ENCODE results near the gene CD27. TPM values are rescaled to one million over a fixed set of nuclear protein-coding genes. Genes with fewer than 3 reads are reported as not detected.

CD27 gene
- total and polyA plus RNA-seq, 2 of the 13 experiments (the other 11 are each of a cell fraction or from before 2014, with no cell fraction given) = 0.12 TPM; not detected in 1

DNA sequence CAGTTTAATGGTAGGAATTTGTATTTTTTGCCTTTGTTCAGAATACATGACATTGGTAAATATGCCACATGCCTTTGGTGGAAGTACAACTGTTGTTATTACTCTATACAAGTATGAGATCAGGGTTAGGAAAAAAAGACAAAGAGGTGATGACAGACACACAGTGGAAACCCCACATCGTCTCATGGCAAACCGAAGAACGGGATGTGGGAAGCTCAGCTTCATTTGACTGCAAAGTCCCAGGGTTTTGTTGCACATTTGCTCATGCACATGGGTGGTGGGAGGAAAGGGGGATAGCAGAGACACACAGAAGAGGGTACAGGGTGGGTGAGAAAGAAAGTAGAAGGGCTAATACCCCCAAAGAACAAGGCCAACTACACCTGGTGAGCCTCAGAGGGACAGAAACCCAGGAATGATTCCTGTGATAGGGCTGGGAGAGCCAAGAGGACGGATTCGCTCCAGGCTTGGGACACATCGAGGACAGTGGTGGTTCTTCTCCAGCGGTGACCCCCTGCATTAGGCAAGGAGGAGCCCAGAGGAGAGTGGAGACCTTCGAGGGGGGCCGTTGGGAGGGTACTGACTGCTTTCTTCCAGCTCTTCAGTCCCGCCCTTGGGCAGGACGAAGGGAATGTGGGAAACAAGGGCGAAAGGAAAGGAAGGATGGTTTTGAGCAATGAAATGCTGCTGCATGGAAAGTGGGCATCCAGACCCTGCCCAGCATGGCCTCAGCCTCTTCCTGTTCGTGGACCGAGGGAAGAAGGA lies 17.7 kb downstream of the CD27 start (continued):
- TF ChIP-seq ZNF101 (CRISPR knock-in tag; IDR thresholded peaks at IDR 0.05; ENCODE audit: borderline replicate concordance, low read depth) (no peak), HNRNPUL1 (IDR thresholded peaks at IDR 0.05; ENCODE audit: low read depth, low read length) (no peak), MTA3 (CRISPR knock-in tag; IDR thresholded peaks at IDR 0.05) (no peak)

DNA sequence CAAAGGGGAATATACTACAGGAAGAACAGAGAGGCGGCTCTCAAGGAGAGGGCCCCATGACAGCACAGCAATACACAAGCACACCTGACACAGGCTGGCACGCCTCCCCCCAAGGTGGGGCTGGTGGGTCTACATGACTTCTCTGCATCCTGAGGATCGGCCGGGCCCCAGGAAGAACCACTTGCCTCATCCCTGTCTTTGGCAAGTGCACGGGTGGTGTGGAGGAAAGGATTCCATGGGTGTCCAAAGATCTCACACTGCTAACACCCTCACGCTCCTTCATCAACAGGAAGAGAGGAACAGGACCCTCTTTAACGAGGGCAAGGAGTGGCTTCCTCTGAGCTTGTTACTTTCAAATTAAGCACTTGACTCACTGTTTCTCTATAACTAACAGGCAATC lies 18.5 kb downstream of the CD27 start:
- in situ Hi-C loops (cut with HindIII; ENCODE audit: extremely low pct_ligation_motif_present, low pct_unique_long_range_greater_than_20kb) = loop anchor here (5.0 to 25.0 kb wide), 2 partner anchors 41 to 401 kb away; no protein-coding TSS in a partner anchor
- no TSS peak for BruUV-seq (replicated peaks)
- H3K27me3 ChIP-seq (ENCODE audit: control insufficient read depth in 1 of 2, insufficient read depth in 2 of 2, low read length in 2 of 2) = no peaks in the 10 kb centered on the region
- TF ChIP-seq BHLHE40 (IDR thresholded peaks at IDR 0.05; ENCODE audit: low read length) = no peak
- no peak for TF ChIP-seq SATB2 (CRISPR knock-in tag; IDR thresholded peaks at IDR 0.05)
- no peak for TF ChIP-seq ZNF282 (IDR thresholded peaks at IDR 0.05; ENCODE audit: partially characterized antibody)
- TF ChIP-seq ZNF292 (CRISPR knock-in tag; IDR thresholded peaks at IDR 0.05; ENCODE audit: borderline replicate concordance, low read depth) = no peak
- no peak for TF ChIP-seq BRCA1 (CRISPR knock-in tag; IDR thresholded peaks at IDR 0.05)
- no peak for TF ChIP-seq ZNF773 (CRISPR knock-in tag; IDR thresholded peaks at IDR 0.05; ENCODE audit: borderline replicate concordance)
- no peak for TF ChIP-seq CREB1 (IDR thresholded peaks at IDR 0.05)
- TF ChIP-seq CREB1 (CRISPR knock-in tag; IDR thresholded peaks at IDR 0.05) = no peak
- no peak for TF ChIP-seq ZNF451 (CRISPR knock-in tag; IDR thresholded peaks at IDR 0.05)
- no peak for TF ChIP-seq ZIK1 (CRISPR knock-in tag; IDR thresholded peaks at IDR 0.05; ENCODE audit: borderline replicate concordance, low read depth)
- TF ChIP-seq, protein P1, sequence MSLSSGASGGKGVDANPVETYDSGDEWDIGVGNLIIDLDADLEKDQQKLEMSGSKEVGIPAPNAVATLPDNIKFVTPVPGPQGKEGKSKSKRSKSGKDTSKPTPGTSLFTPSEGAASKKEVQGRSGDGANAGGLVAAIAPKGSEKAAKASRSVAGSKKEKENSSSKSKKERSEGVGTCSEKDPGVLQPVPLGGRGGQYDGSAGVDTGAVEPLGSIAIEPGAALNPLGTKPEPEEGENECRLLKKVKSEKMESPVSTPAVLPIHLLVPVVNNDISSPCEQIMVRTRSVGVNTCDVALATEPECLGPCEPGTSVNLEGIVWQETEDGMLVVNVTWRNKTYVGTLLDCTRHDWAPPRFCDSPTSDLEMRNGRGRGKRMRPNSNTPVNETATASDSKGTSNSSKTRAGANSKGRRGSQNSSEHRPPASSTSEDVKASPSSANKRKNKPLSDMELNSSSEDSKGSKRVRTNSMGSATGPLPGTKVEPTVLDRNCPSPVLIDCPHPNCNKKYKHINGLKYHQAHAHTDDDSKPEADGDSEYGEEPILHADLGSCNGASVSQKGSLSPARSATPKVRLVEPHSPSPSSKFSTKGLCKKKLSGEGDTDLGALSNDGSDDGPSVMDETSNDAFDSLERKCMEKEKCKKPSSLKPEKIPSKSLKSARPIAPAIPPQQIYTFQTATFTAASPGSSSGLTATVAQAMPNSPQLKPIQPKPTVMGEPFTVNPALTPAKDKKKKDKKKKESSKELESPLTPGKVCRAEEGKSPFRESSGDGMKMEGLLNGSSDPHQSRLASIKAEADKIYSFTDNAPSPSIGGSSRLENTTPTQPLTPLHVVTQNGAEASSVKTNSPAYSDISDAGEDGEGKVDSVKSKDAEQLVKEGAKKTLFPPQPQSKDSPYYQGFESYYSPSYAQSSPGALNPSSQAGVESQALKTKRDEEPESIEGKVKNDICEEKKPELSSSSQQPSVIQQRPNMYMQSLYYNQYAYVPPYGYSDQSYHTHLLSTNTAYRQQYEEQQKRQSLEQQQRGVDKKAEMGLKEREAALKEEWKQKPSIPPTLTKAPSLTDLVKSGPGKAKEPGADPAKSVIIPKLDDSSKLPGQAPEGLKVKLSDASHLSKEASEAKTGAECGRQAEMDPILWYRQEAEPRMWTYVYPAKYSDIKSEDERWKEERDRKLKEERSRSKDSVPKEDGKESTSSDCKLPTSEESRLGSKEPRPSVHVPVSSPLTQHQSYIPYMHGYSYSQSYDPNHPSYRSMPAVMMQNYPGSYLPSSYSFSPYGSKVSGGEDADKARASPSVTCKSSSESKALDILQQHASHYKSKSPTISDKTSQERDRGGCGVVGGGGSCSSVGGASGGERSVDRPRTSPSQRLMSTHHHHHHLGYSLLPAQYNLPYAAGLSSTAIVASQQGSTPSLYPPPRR (CRISPR knock-in tag; IDR thresholded peaks at IDR 0.05; ENCODE audit: borderline replicate concordance) = no peak
- no peak for TF ChIP-seq NRL (CRISPR knock-in tag; IDR thresholded peaks at IDR 0.05; ENCODE audit: borderline replicate concordance)
- no peak for TF ChIP-seq MYC (CRISPR knock-in tag; IDR thresholded peaks at IDR 0.05; ENCODE audit: borderline replicate concordance)
- TF ChIP-seq, protein P2, sequence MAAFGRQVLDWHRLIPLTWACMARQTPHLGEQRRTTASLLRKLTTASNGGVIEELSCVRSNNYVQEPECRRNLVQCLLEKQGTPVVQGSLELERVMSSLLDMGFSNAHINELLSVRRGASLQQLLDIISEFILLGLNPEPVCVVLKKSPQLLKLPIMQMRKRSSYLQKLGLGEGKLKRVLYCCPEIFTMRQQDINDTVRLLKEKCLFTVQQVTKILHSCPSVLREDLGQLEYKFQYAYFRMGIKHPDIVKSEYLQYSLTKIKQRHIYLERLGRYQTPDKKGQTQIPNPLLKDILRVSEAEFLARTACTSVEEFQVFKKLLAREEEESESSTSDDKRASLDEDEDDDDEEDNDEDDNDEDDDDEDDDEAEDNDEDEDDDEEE (CRISPR knock-in tag; IDR thresholded peaks at IDR 0.05) = no peak
- no peak for TF ChIP-seq TCF7 (IDR thresholded peaks at IDR 0.05; ENCODE audit: low read depth)
- TF ChIP-seq TBP (CRISPR knock-in tag; IDR thresholded peaks at IDR 0.05) = no peak

More for the DNA sequence above, 18.5 kb downstream of the CD27 start:
- no peak overlapping the region for H3K4me3 ChIP-seq (replicated peaks in 1 of 3; ENCODE audit: insufficient read depth in 1 of 3, low read depth in 2 of 3, low read length in 3 of 3)
- no peak overlapping the region for H2AFZ ChIP-seq (ENCODE audit: low read length)
- CTCF ChIA-PET (ENCODE audit: low intra/inter-chr PET ratio, low total read pairs) = no interaction called here
- H3K36me3 ChIP-seq (replicated peaks in 1 of 2; ENCODE audit: control insufficient read depth in 1 of 2, insufficient read depth in 2 of 2, low read length in 2 of 2) = peaks cover 20 to 43% of the 10 kb centered on the region in 2 experiments
- H3K4me1 ChIP-seq (ENCODE audit: insufficient read depth, low read length) = peaks cover 11% of the 10 kb centered on the region
- DNase-seq (ENCODE audit: low spot score) = no peak
- intact Hi-C loops (cut with micrococcal nuclease; ENCODE audit: unreplicated experiment) = loop anchor here (10.0 kb wide), 1 partner anchor 128 kb away; no protein-coding TSS in a partner anchor
- 96% methylated on average over 3 of the region's 7 CpGs for WGBS (ENCODE audit: low lambda C conversion rate)
- POLR2A ChIA-PET = interaction anchor here (0.9 to 1.8 kb wide), 2 partner anchors 11 to 127 kb away, joined by 3 to 8 read pairs; partner anchors contain the start of gene TAPBPL
- no peak overlapping the region for H3K9ac ChIP-seq (ENCODE audit: insufficient read depth, low read depth, low read length)
- H3K4me2 ChIP-seq (ENCODE audit: low read depth, low read length) = no peak overlapping the region
- H3K79me2 ChIP-seq (ENCODE audit: insufficient read depth, low read length) = no peaks in the 10 kb centered on the region
- H4K20me1 ChIP-seq (ENCODE audit: insufficient read depth, low read length) = no peaks in the 10 kb centered on the region
- FAIRE-seq = no peak
- no peaks in the 10 kb centered on the region for H3K9me3 ChIP-seq (ENCODE audit: low read length)
- no peak overlapping the region for H3K27ac ChIP-seq (ENCODE audit: extremely low read length, insufficient read depth, low read length)
- no peak for ATAC-seq
